A549 (cell line): ENCODE measurements around the gene NEK11. TPM values are rescaled to one million over a fixed set of nuclear protein-coding genes. Genes with fewer than 3 reads are reported as not detected.

ENCODE experiments used
- ATAC-seq, 2 experiments: fragments of 200-7000 bp in 1 of 2; fragments of >200 bp in 1 of 2; cut with Nextera tagmentation in 1 of 2; cut with Tn5 transposase in 1 of 2; 3 replicates each; pipeline versions ENCODE4 v1.8.0 to v1.9.1; 2018 to 2020; ENCODE audit warnings: mild to moderate bottlenecking in 1 of 2, moderate library complexity in 1 of 2
- CTCF ChIA-PET: fragments of 300-600 bp; sonication (Branson Sonifier 250); formaldehyde crosslinking; extraction: SDS; loops from one replicate; lab custom pipeline; 2021; ENCODE audit warnings: antibody characterized with exemption, inconsistent platforms; lab: Yijun Ruan, JAX
- POLR2A ChIA-PET: fragments of 350-600 bp; formaldehyde crosslinking; extraction: SDS; loops from one replicate; lab custom pipeline; 2021; ENCODE audit warnings: antibody characterized with exemption, inconsistent platforms; lab: Yijun Ruan, JAX
- DNase-seq, 2 experiments: peaks; one replicate each; pipeline versions ENCODE4 v3.0.0 to v3.0.0-alpha.2; 2011 to 2016; ENCODE audit warnings: low read depth in 1 of 2, low spot score in 1 of 2
- FAIRE-seq: peaks from 2 replicates; lab custom pipeline; 2011; peaks lifted over from hg19 to GRCh38; lab: Jason Lieb, UNC
- H3K27ac ChIP-seq, 2 experiments: fragments of >200 bp; sonication (Bioruptor Twin); formaldehyde crosslinking; 3 replicates each; pipeline ENCODE4 v1.5.1; 2016 to 2017
- H3K4me1 ChIP-seq: fragments of >200 bp; sonication (Bioruptor Twin); formaldehyde crosslinking; 3 replicates; pipeline ENCODE4 v1.6.1; 2016
- H3K4me2 ChIP-seq: fragments of >200 bp; sonication (Bioruptor Twin); formaldehyde crosslinking; 3 replicates; pipeline ENCODE4 v1.6.1; 2016
- H3K4me3 ChIP-seq: fragments of >200 bp; sonication (Bioruptor Twin); formaldehyde crosslinking; 3 replicates; pipeline ENCODE4 v1.5.1; 2016
- H3K9me3 ChIP-seq: fragments of >200 bp; sonication (Bioruptor Twin); formaldehyde crosslinking; 3 replicates; pipeline ENCODE4 v1.6.1; 2016
- BHLHE40 ChIP-seq: IDR thresholded peaks from 2 replicates; pipeline ENCODE4 v1.6.1; 2012; ENCODE audit warnings: low read depth, low read length, inconsistent platforms
- CHD2 ChIP-seq: fragments of 150-350 bp; IDR thresholded peaks from 2 replicates; pipeline ENCODE4 v1.6.1; 2014; ENCODE audit warnings: low read length; ENCODE audit not compliant: partially characterized antibody
- CHD4 ChIP-seq: fragments of 200-600 bp; sonication (generic); IDR thresholded peaks from 2 replicates; pipeline ENCODE4 v1.6.1; 2016; ENCODE audit warnings: antibody characterized with exemption, mild to moderate bottlenecking, borderline replicate concordance
- EHF ChIP-seq: fragments of 250-450 bp; sonication (Bioruptor Pico); IDR thresholded peaks from 2 replicates; pipeline ENCODE4 v1.5.0; 2020; ENCODE audit warnings: mild to moderate bottlenecking
- EP300 ChIP-seq, 2 experiments: fragments of >200 bp; sonication (Bioruptor Twin); formaldehyde crosslinking; IDR thresholded peaks; 2 replicates in 1 of 2; 3 replicates in 1 of 2; pipeline ENCODE4 v1.6.1; 2016 to 2017
- ESRRA ChIP-seq: fragments of 150-350 bp; IDR thresholded peaks from 2 replicates; pipeline ENCODE4 v1.6.1; 2014; ENCODE audit warnings: mild to moderate bottlenecking, low read length, borderline replicate concordance
- FOXS1 ChIP-seq: fragments of 250-450 bp; sonication (Bioruptor Pico); IDR thresholded peaks from 2 replicates; pipeline ENCODE4 v1.5.0; 2020; ENCODE audit warnings: mild to moderate bottlenecking, moderate library complexity
- GATA3 ChIP-seq: IDR thresholded peaks from 2 replicates; pipeline ENCODE4 v1.6.1; 2012; ENCODE audit warnings: borderline replicate concordance
- HDAC2 ChIP-seq: fragments of 200-600 bp; sonication (generic); IDR thresholded peaks from 2 replicates; pipeline ENCODE4 v1.6.1; 2016
- HEYL ChIP-seq: fragments of 250-450 bp; sonication (Bioruptor Pico); IDR thresholded peaks from 2 replicates; pipeline ENCODE4 v1.8.0; 2021; ENCODE audit warnings: mild to moderate bottlenecking, moderate library complexity
- HOXA7 ChIP-seq: fragments of 250-450 bp; sonication (Bioruptor Pico); IDR thresholded peaks from 2 replicates; pipeline ENCODE4 v1.5.0; 2020; ENCODE audit warnings: mild to moderate bottlenecking, moderate library complexity
- HOXB13 ChIP-seq: fragments of 250-450 bp; sonication (Bioruptor Pico); IDR thresholded peaks from 2 replicates; pipeline ENCODE4 v1.5.0; 2020; ENCODE audit warnings: low read depth, mild to moderate bottlenecking, moderate library complexity
- HOXB5 ChIP-seq: fragments of 250-450 bp; sonication (Bioruptor Pico); IDR thresholded peaks from 2 replicates; pipeline ENCODE4 v1.5.0; 2020; ENCODE audit warnings: mild to moderate bottlenecking, moderate library complexity
- JUNB ChIP-seq: fragments of >200 bp; sonication (Bioruptor Twin); formaldehyde crosslinking; IDR thresholded peaks from 2 replicates; pipeline ENCODE4 v1.6.1; 2016
- KDM1A ChIP-seq: fragments of 200-600 bp; sonication (generic); IDR thresholded peaks from 2 replicates; pipeline ENCODE4 v1.6.1; 2016; ENCODE audit warnings: low read depth, mild to moderate bottlenecking
- KDM5A ChIP-seq: fragments of 200-600 bp; sonication (generic); IDR thresholded peaks from 2 replicates; pipeline ENCODE4 v1.6.1; 2016; ENCODE audit warnings: antibody characterized with exemption, mild to moderate bottlenecking
- MAFK ChIP-seq: fragments of 450-650 bp; IDR thresholded peaks from 2 replicates; pipeline ENCODE4 v1.6.1; 2014; ENCODE audit not compliant: partially characterized antibody
- MAZ ChIP-seq: fragments of 150-350 bp; IDR thresholded peaks from 2 replicates; pipeline ENCODE4 v1.6.1; 2014; ENCODE audit warnings: antibody characterized with exemption, low read depth, low read length, borderline replicate concordance
- NFE2L2 ChIP-seq: fragments of 150-350 bp; conservative IDR thresholded peaks from 2 replicates; pipeline ENCODE4 v1.6.1; 2014; ENCODE audit warnings: low read length
- NPAS2 ChIP-seq: fragments of 250-450 bp; sonication (Bioruptor Pico); IDR thresholded peaks from 2 replicates; pipeline ENCODE4 v1.8.0; 2022; ENCODE audit warnings: mild to moderate bottlenecking, moderate library complexity, borderline replicate concordance
- NR3C1 ChIP-seq: fragments of >200 bp; sonication (Bioruptor Twin); formaldehyde crosslinking; IDR thresholded peaks from 3 replicates; pipeline ENCODE4 v1.6.1; 2017
- PHF8 ChIP-seq: fragments of 200-600 bp; sonication (generic); IDR thresholded peaks from 2 replicates; pipeline ENCODE4 v1.6.1; 2016; ENCODE audit warnings: low read depth, mild to moderate bottlenecking, antibody characterized with exemption, moderate library complexity, borderline replicate concordance
- POLR2A ChIP-seq: IDR thresholded peaks from 2 replicates; pipeline ENCODE4 v1.6.1; 2012; ENCODE audit warnings: mild to moderate bottlenecking, low read length
- POLR2AphosphoS2 ChIP-seq: conservative IDR thresholded peaks from 2 replicates; pipeline ENCODE4 v1.6.1; 2012; ENCODE audit warnings: low read length, improper control_type of control experiment, inconsistent platforms
- RARB ChIP-seq: fragments of 250-450 bp; sonication (Bioruptor Pico); IDR thresholded peaks from 2 replicates; pipeline ENCODE4 v1.8.0; 2021; ENCODE audit warnings: mild to moderate bottlenecking, moderate library complexity
- ZC3H11A ChIP-seq: fragments of 450-650 bp; IDR thresholded peaks from 2 replicates; pipeline ENCODE4 v1.6.1; 2014; ENCODE audit warnings: antibody characterized with exemption, mild to moderate bottlenecking
- ZFP36 ChIP-seq: fragments of 450-650 bp; IDR thresholded peaks from 2 replicates; pipeline ENCODE4 v1.6.1; 2014; ENCODE audit warnings: borderline replicate concordance; ENCODE audit not compliant: partially characterized antibody
- ZSCAN20 ChIP-seq: fragments of 250-450 bp; sonication (Bioruptor Pico); IDR thresholded peaks from 2 replicates; pipeline ENCODE4 v1.8.0; 2022; ENCODE audit warnings: mild to moderate bottlenecking, moderate library complexity
- WGBS: methylation state at CpG from one replicate; pipeline ENCODE4 v1.1.6; 2017; ENCODE audit errors: missing lambda C conversion rate; 5-methylcytosine and 5-hydroxymethylcytosine counted together
- polyA plus RNA-seq, 4 experiments: library from polyadenylated mRNA; depleted of rRNA in 3 of 4; stranded (reverse); fragments of >200 nt; fragmentation: RNase III in 1 of 4; extraction: RNeasy Plus Mini Kit Qiagen cat#74134 plus additional on column Dnase treatment in 1 of 4; gene quantifications; 2 replicates in 3 of 4; 3 replicates in 1 of 4; pipeline ENCODE4 v1.2.3, GENCODE V29; 2011 to 2017
- TF ChIP-seq, protein P1 (sequence below): fragments of >200 bp; sonication (Bioruptor Twin); formaldehyde crosslinking; IDR thresholded peaks from 3 replicates; pipeline ENCODE4 v1.6.1; 2016
- TF ChIP-seq, protein P2 (sequence below): IDR thresholded peaks from 2 replicates; pipeline ENCODE4 v1.6.1; 2012; ENCODE audit warnings: low read depth, borderline replicate concordance
- TF ChIP-seq, protein P3 (sequence below): fragments of 150-350 bp; IDR thresholded peaks from 2 replicates; pipeline ENCODE4 v1.6.1; 2014; ENCODE audit warnings: low read depth, mild to moderate bottlenecking, low read length

The NEK11 gene
- polyA plus RNA-seq, 2 of the 4 experiments (the other 2 are of a cell fraction), result 5.8 to 8.9 TPM

DNA sequence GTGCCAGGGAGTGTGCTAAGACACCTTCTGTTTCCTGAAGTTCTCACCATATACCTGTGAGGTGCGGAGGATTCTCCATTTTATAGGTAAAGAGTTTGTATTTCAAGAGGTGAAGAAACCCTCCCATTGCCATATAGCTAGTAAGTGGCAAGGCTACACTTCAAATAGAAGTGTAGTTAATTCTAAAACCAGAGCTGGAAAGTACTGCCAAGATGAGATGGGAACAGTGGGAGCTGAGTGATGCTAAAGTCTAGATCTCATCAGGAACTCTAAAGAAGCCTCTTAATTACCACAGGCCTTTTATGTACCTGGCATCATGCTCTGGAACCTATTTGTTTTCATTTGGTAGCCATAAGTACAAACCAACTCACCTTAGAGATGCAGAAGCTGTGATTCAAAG, 256.3 kb downstream of the NEK11 start:
- no peaks in the 10 kb centered on the region for H3K4me1 ChIP-seq
- no peak for TF ChIP-seq KDM1A
- no peak for TF ChIP-seq RARB (CRISPR knock-in tag)
- CTCF ChIA-PET, result no interaction called here

DNA sequence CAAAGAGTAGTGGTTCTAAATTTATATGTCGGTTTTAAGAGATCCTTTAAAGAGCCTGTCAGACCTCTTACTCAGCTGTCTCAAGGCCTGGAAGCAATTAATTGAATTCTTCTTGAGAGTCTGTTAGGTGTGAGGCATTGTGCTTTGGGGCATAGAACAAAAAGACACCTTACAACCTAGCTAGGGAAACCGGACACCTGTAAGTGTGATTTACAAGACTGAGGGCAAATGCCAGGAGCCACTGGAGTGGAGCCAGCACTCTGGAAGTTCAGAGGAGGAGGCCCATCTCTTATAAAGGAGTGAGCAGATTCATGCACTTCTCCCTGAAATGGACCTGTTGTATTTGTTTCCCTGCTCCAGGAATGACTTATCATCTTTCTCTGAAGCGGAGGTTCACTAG, 257.2 kb downstream of the NEK11 start:
- H3K27ac ChIP-seq, result no peak overlapping the region
- no peak for FAIRE-seq
- POLR2A ChIA-PET, result no interaction called here
- no peak for ATAC-seq
- CTCF ChIA-PET, result no interaction called here
- H3K4me2 ChIP-seq, result no peak overlapping the region
- DNase-seq, result no peak
- no peaks in the 10 kb centered on the region for H3K4me1 ChIP-seq
- H3K4me3 ChIP-seq, result no peak overlapping the region
- H3K9me3 ChIP-seq, result no peaks in the 10 kb centered on the region
- WGBS, result 39% methylated on average over 3 of the region's 3 CpGs
- TF ChIP-seq, protein P1, sequence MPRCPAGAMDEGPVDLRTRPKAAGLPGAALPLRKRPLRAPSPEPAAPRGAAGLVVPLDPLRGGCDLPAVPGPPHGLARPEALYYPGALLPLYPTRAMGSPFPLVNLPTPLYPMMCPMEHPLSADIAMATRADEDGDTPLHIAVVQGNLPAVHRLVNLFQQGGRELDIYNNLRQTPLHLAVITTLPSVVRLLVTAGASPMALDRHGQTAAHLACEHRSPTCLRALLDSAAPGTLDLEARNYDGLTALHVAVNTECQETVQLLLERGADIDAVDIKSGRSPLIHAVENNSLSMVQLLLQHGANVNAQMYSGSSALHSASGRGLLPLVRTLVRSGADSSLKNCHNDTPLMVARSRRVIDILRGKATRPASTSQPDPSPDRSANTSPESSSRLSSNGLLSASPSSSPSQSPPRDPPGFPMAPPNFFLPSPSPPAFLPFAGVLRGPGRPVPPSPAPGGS, result no peak
- TF ChIP-seq MAZ (no peak), HOXA7 (CRISPR knock-in tag) (no peak), JUNB (no peak), EP300 (IDR thresholded peaks at IDR 0.05) (no peak), RARB (CRISPR knock-in tag) (no peak), KDM5A (no peak), BHLHE40 (no peak), NR3C1 (no peak), POLR2AphosphoS2 (no peak), NPAS2 (no peak), ZC3H11A (no peak), ZSCAN20 (no peak), GATA3 (no peak), KDM1A (no peak), EHF (no peak), PHF8 (no peak), FOXS1 (CRISPR knock-in tag) (no peak)
- TF ChIP-seq, protein P2, sequence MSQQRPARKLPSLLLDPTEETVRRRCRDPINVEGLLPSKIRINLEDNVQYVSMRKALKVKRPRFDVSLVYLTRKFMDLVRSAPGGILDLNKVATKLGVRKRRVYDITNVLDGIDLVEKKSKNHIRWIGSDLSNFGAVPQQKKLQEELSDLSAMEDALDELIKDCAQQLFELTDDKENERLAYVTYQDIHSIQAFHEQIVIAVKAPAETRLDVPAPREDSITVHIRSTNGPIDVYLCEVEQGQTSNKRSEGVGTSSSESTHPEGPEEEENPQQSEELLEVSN, result no peak
- TF ChIP-seq, protein P3, sequence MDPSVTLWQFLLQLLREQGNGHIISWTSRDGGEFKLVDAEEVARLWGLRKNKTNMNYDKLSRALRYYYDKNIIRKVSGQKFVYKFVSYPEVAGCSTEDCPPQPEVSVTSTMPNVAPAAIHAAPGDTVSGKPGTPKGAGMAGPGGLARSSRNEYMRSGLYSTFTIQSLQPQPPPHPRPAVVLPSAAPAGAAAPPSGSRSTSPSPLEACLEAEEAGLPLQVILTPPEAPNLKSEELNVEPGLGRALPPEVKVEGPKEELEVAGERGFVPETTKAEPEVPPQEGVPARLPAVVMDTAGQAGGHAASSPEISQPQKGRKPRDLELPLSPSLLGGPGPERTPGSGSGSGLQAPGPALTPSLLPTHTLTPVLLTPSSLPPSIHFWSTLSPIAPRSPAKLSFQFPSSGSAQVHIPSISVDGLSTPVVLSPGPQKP, result no peak

More for the DNA sequence above, 256.3 kb downstream of the NEK11 start:
- no peak for DNase-seq
- FAIRE-seq, result no peak
- ATAC-seq, result no peak
- Histone ChIP-seq H3K27ac (no peak overlapping the region), H3K4me3 (no peak overlapping the region), H3K4me2 (no peak overlapping the region), H3K9me3 (no peaks in the 10 kb centered on the region)
- 100% methylated on average over 1 of the region's 1 CpG for WGBS
- POLR2A ChIA-PET, result no interaction called here

DNA sequence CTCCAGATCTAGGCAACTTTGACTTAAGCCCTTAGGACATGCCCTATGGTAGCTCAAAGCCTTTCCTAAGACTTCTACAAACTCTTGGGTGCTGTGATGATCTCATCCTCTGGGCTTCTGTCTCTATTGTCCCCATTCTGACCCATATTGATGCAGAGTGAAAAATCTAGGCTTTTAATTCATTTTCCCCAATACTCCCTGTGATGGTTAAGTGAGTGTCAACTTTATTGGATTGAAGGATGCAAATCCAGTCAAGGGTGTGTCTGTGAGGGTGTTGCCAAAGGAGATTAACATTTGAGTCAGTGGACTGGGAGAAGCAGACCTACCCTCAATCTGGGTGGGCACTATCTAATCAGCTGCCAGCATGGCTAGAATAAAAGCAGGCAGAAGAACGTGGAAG, 257.6 kb downstream of the NEK11 start:
- 73% methylated on average over 1 of the region's 1 CpG for WGBS
- TF ChIP-seq HOXB5 (CRISPR knock-in tag), result no peak
- TF ChIP-seq CHD2, result no peak
- TF ChIP-seq MAFK, result no peak
- no peak for TF ChIP-seq NFE2L2
- no peak for TF ChIP-seq HDAC2
- no peak for TF ChIP-seq ZSCAN20
- TF ChIP-seq, protein P1, result no peak
- TF ChIP-seq PHF8, result no peak
- no peak for TF ChIP-seq EP300 (IDR thresholded peaks at IDR 0.05)
- TF ChIP-seq HEYL, result no peak
- TF ChIP-seq CHD4, result no peak
- TF ChIP-seq HOXB13 (CRISPR knock-in tag), result no peak
- TF ChIP-seq ZFP36, result no peak
- no peak for TF ChIP-seq KDM5A
- no peak for TF ChIP-seq NPAS2
- no peak for TF ChIP-seq HOXA7 (CRISPR knock-in tag)
- no peak for TF ChIP-seq ESRRA
- no peak for TF ChIP-seq POLR2A
- Histone ChIP-seq H3K9me3 (no peaks in the 10 kb centered on the region), H3K4me1 (no peaks in the 10 kb centered on the region), H3K4me2 (no peak overlapping the region), H3K4me3 (no peak overlapping the region), H3K27ac (no peak overlapping the region)
- FAIRE-seq (no peak), DNase-seq (no peak), ATAC-seq (no peak)
- ChIA-PET POLR2A (no interaction called here), CTCF (no interaction called here)
